Measurements from ENCODE around the gene RECQL5.
"Not testable (repeated sequence)": the region's sequence is repeated elsewhere in the genome, so short reads cannot be mapped to it uniquely, and the experiment has no call there.

RECQL5 gene

DNA sequence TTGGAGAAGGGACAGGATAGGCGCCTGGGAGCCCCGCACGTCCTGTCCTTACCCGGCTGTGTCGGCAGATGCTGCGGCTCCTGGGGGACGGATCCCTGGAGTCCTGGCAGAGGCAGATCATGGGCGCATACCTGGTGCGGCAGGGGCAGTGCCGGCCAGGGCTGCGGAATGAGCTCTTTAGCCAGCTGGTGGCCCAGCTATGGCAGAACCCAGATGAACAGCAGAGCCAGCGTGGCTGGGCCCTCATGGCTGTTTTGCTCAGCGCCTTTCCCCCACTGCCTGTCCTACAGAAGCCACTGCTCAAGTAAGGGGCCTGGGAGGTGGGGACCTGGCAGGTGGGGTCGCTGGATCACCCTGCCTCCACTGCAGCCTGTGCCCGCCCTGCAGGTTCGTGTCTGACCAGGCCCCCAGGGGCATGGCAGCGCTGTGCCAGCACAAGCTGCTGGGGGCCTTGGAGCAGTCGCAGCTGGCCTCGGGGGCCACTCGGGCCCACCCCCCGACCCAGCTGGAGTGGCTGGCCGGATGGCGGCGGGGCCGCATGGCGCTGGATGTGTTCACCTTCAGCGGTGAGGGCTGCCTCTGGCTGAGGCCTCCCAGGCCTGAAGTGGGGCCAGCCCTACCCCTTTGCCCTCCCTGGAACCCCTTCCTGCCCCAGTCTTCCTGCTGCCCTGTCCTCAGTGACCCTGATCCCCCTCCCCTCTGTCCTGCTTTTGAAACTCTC is 53.9 kb downstream of the RECQL5 start:
- no peak for DNase-seq

- no peak for DNase-seq
Observed at GRCh38 chr17:75611851-75612429, 55.0 kb downstream of the RECQL5 start.

DNA sequence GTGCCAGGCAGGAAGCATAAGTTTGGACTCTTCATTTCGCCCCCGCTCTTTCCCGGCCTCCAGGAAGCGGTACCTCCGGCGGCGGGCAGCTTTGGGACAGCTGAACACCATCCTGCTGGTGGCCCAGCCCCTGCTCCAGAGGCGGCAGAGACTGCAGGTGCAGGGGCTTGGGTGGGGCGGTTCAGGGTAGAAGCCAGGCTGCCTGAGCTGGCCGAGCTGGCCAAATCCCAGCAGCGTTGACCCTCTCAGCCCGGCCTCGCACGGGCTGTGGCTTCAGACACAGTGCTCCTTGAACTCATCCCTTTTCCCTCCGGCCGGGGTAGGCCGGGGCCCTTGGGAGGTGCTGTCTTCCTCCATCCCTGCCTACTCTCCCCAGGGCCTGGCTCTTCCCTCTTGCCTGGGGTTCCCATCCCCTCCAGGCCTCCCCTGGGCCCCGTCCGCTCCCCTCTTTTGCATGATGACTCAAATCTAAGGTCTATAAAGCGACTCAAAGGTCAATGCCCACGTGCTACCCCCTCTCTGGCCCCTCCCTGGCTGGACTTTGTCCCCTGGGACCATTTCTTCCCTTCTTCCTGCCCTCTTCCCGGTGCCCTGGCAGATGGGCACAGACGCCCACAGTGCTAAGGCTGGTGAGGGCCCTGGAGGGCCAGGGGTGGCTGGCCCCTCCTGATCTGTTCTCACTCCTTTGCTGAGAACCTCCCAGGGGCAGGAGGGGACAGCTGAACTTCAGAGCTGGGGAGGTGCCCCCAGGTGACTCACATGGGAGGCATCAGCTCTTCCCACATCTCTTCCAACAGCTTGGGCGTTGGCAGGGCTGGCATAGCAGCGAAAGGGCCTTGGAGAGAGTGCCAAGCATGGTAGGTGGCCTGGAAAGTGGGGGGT is 56.6 kb downstream of the RECQL5 start:
- no peak for DNase-seq

GRCh38 chr17:75607086-75607485 is 59.9 kb downstream of the RECQL5 start:
- no peak for DNase-seq

DNA sequence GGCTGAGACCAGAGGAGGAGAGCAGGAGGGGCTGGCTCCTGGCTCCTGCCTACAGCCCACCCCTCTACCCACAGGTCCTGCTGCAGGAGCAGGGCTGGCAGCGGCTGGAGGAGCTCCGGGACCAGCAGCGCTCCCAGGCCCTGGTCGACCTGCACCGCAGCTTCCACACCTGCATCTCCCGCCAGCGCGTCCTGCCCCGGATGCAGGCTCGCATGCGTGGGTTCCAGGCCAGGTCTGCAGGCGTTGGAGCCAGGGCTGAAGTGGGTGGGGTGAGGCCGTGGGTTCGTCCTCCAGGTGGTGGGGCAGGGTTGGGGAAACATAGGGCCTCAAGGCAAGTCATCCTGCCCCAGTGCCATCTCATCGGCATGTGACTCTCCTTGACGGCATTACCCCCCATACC is 61.2 kb downstream of the RECQL5 start:
- no peak for DNase-seq

DNA sequence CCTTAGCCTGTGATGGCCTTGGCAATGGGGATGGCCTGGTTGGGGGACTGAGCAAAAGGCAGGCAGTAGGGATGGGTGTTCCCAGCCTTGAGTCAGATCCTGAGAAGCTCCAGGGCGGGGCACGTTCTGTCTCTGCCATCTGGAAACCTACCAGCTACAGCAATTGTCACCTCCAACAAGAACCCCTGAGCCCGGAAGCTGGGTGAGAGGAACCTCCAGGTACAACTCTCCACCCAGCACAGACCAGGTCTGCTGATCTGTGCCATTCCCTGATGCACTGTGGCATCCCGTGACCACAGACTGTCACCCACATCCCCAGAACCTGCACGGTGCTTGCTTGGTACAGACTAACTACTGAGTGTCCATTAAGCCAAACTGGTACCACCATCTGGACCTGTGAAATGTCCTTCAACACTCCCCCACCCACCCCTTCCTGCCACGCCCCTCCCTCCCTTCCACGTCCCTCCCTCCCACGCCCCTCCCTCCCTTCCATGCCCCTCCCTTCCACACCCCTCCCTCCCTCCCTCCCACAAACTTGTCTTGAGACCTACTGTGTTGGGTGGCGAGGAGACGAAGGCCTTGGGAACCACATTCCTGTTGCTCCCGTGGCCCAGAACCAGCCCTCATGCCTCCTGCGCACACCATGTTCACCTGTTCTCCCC is 62.8 kb downstream of the RECQL5 start:
- DNase-seq, result no peak

GRCh38 chr17:75603123-75603522 is 63.8 kb downstream of the RECQL5 start:
- no peak for DNase-seq

- DNase-seq, result no peak
Observed at GRCh38 chr17:75602644-75603043, 64.3 kb downstream of the RECQL5 start.

DNA sequence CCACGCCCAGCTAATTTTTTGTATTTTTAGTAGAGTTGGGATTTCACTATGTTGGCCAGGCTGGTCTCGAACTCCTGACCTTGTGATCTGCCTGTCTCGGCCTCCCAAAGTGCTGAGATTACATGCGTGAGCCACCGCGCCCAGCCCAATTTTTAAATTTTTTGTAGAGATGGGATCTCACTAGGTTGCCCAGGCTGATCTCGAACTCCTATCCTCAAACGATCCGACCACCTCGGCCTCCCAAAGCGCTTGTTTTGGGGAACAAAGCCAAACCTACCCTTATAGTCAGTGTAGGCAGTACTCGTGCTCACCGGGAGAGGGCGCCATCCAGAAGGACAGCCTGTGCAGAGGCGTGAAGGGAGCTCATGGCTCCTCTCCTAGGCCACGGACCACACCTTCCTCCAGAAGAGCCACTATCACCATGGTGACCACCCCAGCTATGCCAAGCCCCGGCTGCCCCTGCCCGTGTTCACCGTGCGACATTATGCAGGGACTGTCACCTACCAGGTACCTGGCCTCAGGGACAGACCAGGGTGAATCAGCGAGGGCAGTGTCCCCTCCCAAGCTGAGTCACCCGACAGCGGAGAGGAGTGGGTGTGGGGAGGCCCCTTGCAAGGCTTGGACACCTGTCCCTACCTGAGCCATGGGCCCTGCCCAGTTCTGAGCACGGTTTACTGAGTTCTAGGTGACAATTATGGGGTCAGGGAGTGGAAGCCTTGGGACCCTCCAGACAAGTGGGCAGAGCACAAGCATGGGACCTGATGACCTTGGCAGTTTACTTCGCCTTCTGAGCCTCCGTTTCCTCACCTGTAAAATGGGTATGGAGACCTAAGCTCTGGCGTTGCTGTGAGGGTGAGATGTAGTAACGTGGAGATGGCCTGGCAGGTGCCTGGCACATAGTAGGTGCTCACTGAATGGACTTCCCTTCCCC is 65.6 kb downstream of the RECQL5 start:
- DNase-seq, result no peak

GRCh38 chr17:75596320-75597087 is 70.5 kb downstream of the RECQL5 start:
- DNase-seq, result no peak

DNA sequence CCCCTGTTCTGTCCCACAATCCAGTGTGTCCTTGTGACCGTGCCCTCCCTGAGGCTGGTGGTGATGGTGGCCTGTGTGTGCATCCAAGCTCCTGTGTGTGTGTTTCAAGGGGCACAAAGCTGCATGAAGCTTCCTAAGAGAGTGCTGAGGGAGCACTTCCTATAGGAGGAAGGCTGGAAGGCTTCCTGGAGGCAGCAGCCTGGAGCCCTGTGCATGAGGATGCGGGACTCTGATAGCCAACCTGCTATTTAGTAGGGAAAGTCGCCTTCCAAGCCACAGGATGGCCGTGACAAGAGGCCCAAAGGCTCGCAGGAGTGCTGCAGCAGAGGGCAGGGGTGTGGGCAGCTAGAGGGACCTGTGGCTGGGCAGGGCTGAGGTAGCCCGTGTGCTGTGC is 71.0 kb downstream of the RECQL5 start:
- no peak for DNase-seq

GRCh38 chr17:75595284-75595919 is 71.6 kb downstream of the RECQL5 start:
- no peak for DNase-seq

DNA sequence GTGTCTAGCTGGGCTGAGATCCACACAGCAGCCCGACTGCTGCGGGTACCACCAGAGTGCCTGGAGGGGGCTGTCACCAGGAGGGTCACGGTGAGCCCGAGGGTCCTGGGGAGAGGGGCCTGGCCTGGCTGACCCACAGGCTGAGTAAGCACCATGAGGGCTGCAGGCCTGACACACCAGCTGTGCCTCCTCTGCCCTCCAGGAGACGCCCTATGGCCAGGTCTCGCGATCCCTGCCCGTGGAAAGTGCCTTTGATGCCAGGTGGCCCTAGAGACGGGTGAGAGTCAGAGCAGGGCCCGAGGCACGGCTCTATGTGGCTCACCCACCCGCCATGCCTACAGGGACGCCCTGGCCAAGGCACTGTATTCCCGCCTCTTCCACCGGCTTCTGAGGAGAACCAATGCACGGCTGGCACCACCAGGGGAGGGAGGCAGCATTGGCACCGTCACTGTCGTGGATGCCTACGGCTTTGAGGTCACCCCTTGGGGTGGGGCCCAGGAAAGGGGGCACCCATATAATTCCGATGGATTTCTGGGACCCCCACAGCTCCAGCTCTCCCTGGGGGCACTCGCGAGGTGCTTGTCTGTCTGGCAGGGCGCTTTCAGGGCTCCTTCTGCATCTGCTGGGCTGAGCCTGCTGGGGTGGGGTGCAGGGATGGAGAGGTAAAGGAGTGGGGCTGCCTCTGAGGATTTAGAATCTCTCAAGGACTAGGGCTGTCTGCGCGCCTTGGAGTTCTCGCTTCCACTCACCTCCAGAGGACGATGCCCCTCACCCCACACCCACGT is 72.3 kb downstream of the RECQL5 start:
- DNase-seq, result no peak

DNA sequence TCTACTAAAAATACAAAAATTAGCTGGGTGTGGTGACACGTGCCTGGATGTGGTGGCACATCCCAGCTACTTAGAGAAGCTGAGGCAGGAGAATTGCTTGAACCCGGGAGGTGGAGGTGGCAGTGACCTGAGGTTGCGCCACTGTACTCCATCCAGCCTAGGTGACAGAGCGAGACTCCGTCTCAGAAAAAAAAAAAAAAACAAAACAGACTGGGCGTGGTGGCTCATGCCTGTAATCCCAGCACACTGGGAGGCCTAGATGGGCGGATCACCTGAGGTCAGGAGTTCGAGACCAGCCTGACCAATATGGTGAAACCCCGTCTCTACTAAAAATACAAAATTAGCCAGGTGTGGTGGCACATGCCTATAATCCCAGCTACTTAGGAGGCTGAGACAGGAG is 73.5 kb downstream of the RECQL5 start:
- not testable (repeated sequence) for DNase-seq

- no peak for DNase-seq
Observed at GRCh38 chr17:75592348-75593020, 74.5 kb downstream of the RECQL5 start.

DNA sequence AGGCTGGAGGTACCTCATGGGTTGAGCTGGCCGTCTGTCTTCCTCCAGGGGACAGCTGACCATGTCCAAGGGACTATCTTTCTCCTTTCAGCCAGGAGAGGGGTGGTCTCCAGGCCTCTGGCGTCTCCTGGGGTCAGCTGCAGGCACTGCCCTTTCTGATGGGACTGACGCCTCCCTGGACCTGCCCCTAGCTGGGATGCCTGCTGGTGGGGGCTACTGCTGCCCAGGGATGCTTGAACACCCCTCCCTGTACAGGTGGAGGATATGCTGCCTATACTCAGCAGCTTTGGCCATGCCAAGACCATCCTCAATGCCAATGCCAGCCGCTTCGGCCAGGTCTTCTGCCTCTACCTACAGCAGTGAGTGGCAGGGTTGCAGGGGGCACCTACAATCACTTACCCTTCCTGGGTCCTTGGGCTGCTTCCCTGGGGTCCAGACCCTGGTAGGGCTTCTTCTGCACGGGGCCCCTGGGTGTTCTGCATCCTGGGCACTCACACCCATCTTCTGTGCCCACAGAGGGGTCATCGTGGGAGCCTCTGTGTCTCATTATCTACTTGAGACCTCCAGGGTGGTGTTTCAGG is 75.1 kb downstream of the RECQL5 start:
- no peak for DNase-seq

DNA sequence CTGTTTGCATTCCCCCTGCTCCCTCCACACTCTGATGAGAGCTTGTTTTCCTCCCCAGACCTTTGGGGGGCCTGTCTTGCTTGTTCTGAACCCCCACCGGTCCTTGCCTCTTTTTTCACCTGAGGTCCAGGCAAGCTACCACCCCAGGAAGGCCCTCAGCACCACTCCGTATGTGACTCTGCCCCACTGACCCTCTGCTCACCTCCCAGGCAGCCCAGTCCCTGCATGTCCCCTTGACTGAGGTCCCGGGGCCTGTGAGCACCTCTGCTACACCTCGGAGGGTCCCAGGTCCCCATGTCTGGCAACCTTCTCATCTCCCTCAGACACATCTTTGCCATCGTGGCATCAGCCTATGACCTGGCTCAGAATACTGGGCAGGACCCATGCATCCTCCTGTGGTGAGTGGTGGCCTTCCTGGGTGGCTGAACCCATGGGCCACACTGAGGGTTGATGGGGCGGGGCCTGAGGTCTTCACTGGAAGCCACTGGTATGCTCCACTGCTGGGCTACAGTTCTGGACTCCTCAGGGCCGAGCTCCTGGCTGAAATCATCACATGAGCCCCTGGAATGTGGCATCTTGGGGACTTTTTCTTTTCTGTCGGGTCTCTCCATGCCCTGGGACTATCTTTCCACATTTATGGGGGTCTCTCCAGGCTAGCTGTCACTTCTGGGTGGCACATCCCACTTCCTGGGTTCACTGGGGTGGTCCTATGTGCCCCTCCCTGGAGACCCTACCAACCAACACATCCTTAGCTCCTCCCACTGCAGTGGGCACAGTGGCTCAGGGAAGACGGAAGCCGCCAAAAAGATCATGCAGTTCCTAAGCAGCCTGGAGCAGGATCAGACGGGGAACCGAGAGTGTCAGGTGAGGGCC is 75.9 kb downstream of the RECQL5 start:
- DNase-seq, result no peak

- no peak for DNase-seq
Observed at GRCh38 chr17:75590314-75590761, 76.6 kb downstream of the RECQL5 start.

Data from NCI-H2107 (cell line).